NOMO-1 treated with DMSO at 0.1 percent for 48 hours (cell line): Measurements from ENCODE around the gene PLS3.
"Not testable (repeated sequence)": the region's sequence is repeated elsewhere in the genome, so short reads cannot be mapped to it uniquely, and the experiment has no call there.

Experiments used
- DNase-seq: peaks from one replicate; lab custom pipeline; 2025; ENCODE audit not compliant: unreplicated experiment; lab: John Stamatoyannopoulos, UW

PLS3 gene

DNA sequence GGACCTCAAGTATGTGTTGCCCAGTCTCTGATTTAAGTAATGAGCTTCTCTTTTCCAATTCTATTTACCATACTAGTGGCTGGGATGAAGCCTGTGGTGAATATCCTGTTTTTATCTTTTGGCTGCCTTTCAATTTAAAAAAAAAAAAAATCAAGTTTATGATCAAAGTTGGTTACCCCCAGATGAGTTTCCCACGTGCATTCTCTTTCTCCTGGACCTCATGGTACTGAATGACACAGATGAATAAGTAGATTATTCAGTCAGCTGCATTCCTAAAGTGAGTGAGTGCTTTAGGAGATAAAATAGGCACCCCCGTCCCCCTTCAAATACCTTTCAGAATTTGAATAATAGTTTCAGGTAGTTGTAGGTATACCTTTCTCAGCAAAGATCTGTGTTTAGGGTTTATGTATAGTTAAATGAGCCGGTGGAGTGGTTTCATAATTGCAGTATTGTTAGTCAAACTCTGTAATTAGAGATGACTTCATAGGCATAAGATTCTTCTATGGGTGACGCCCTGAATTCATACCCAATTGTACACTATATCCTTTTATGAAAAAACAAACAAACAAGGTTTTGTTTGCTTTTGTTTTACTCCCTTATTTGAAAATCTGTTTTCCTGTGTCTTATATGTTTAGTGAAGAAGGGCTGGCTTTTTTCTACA lies 41.9 kb downstream of the PLS3 start:
- DNase-seq: no peak

DNA sequence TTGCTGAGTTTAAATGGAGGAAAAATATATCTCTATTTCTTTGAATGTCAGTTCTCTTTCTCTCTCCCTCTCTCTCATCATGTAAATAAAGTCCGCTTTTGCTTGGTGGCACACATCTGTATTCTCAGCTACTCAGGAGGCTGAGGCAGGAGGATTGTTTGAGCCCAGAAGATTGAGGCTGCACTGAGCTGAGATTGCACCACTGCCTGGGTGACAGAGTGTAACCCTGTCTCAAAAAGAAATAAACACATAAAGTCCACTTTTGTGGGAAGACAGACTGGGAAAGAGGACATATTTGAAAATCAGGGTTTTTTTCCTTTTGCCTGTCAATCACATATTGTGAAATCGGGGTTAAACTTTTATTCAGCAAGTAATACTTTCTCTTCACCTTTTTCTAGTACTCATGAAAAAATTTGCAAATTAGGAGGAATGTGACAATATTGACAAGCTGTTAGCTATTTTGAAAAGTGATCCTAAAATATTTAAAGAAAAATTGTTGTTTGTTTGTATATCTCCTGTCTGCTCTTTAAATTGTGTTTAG lies 42.6 kb downstream of the PLS3 start:
- no peak for DNase-seq

DNA sequence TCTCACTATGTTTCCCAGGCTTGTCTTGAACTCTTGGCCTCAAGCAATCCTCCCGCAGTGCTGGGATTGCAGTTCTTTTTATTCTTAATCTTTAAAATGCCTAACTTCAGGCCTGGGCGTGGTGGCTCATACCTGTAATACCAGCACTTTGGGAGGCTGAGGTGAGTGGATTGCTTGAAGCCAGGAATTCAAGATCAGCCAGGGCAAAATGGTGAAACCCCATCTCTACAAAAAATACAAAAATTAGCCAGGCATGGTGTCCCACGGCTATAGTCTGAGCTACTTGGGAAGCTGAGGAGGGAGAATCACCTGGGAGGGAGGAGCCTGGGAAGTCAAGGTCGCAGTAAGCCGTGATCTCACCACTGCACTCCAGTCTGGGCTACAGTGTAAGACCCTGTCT lies 45.9 kb downstream of the PLS3 start:
- no peak for DNase-seq

DNA sequence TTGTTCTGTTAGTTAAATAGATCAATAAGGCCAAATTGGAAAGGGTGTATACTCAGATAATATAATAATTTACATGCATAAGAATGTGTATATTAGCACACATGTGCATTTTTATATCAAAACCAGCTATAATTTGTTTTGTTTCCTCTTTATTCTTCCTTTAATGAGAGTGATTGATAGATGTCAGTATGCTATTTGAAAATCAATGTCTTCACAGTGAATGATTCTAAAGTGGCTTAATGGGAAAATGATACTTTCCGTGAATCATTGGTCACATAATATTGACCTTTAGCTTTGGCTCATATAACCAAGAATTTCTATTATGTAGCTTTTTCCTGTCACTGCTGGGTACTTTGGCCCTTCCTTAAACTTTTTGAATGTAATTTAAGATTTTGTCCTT lies 48.6 kb downstream of the PLS3 start:
- no peak for DNase-seq

DNA sequence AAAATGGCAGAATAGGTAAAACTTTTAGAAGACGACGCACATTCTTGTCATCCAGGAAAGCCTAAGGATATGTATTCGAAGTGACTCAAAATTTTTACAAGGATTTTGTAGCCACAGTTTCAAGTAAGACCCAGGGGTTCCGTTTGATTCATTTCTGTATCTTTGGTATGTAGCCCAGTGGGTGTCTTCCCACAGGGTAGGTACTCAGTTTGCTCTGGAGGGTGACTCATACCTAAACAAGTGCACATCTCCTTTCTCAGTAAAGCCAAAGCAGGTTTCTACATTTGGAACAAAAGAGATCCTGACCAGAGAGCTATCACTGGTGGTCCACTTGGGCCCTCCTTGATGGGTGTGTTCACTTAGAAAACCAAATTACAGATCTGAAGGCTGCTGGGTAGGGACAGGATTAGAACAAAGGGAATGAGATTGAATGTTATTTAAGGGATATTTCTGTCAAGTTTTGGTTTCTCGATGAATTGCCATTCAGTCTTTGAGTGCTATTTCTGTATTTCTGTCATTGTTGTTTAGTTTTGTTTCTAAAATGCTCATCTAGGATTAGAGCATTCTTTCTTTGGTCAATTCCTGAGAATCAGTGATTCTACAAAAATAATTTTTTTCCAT lies 56.1 kb downstream of the PLS3 start:
- DNase-seq: no peak

DNA sequence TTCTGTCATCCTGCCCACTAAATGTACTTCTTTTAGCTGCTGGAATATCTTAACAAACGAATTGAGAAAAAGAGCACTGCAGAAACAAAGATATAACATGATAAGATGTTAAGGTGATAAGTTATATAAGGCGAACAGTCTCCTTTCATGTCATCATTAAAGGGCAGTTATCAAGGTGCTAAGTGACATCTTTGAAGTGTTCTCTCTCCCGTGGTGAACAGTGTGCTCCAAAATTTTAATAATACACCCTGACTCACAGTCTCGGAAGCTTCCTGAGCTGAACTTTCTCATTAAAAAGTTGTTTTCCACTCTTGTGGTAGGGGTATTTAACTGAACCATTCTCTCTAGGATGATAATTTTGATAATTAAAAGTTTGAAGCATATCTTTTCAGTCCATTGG lies 61.6 kb downstream of the PLS3 start:
- no peak for DNase-seq

DNA sequence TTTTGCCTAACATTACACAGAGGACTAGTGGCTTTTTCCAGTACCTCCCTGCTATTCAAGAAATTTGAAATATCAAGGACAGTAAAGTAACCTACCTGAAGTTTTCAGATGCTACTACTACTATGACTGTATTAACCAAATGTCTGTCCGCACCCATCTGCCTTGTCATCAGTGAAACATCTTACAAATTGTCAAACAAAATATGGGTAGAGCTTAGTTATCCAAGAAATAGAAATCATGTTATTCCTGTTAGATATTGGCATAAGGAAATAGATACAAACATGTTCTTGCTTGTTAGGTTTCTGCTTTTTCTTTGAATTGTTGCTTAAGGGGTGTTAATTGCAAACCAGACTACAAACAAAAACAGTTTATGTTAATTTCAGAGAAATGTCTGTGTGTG lies 63.9 kb downstream of the PLS3 start:
- DNase-seq: no peak

DNA sequence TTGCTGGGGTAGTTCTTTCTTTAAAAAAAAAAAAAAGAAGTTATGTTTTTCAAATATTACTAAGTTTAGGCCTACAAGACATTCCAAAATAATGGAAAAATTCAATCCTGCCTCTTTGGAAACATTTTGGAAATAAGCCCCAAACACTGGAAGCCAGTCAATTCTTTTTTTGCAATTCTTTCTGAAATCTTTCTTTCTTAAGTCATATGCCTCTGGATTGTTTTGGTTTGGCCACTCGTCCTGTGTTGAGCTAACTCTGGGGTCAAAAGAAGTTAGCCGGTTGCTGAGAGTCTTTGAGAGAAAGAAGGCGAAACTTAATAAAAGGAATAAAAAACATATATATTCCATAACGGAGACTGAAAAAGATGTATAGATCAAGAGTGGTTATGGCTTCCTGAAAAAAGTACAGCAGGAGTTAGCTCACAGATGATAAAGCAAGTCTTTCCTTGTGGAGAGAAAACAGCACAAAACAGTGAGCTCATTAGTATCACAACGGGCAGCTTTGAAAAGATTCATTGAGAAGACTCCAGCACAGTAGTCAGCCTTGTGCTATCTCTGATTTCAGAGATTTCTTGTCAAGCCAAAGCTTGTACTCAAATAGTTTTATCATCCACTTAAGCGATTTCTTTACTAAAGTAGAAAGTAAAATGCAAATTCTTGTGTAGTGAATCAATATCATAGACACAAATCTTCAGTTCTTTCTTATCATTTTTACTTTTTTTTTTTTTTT lies 64.8 kb downstream of the PLS3 start:
- no peak for DNase-seq

DNA sequence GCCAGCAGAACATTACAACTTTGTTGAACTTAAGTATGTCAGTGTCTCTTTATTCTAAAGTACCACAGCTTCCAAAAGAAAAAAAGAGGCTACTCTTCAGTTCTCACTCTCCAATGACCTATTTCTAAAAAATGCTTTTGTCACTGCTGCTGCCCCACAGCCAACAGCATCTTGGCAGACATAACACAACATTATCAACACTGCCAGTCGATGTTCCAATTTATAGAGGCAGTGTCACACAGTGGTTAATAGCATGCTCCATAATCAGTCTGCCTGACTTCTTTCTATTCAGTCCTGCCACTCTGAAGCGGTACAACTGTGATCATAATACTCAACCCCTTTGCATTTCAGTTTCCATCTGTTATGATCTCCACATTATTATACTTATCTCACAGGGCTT lies 69.2 kb downstream of the PLS3 start:
- no peak for DNase-seq

DNA sequence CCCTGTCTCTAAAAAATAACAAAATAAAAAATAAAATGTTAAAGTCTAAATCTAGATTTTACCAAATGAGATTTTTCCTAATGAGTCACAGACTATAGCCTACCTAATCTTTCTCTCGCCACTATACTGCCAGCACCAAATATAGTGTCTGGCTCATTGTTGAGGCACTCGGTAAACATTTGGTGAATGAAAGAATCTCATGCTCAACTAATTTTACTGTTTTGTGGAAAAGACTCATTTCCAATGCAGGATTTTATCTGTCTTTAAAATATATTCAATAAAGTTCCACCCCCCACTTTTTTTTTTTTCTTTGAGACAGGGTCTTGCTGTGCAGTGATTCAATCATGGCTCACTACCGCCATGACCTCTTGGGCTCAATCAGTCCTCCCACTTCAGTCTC lies 71.5 kb downstream of the PLS3 start:
- DNase-seq: no peak

DNA sequence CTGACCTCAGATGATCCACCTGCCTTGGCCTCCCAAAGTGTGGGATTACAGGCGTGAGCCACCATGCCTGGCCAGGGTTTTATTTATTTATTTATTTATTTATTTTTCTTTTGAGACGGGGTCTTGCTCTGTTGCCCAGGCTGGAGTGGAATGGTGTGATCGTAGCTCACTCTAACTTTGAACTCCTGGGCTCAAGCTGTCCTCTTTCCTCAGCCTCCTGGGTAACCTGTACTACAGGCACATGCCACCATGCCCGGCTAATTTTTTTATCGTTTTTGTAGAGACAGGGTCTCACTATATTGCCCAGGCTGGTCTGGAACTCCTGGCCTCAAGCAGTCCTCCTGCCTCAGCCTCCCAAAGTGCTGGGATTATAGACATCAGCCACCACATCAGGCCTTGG lies 72.4 kb downstream of the PLS3 start:
- not testable (repeated sequence) for DNase-seq

DNA sequence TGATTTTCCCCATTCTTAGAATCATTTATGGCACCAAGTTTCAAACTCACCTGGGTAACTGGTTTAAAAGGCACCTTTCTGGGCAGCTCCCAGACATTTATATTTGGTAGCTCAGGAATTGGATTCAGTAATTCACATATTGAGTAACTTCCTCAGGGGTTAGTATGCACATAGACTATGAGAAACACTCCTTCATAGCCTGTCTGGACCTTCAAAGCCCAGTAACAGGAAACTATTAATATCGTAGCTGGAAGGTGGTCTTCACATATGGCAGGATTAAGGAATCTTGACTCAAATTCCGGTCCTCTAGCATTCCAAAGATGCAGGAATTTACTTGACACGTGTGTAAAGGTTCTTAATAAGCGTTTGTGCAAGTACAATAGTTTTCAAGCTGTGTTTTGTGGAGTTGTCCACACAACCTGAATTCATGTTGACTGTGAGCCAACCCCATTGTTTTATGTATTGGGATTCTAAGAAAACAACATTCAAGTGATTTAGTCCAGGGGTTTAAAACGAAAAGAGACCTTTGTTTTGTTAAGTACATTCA lies 78.4 kb downstream of the PLS3 start:
- no peak for DNase-seq

DNA sequence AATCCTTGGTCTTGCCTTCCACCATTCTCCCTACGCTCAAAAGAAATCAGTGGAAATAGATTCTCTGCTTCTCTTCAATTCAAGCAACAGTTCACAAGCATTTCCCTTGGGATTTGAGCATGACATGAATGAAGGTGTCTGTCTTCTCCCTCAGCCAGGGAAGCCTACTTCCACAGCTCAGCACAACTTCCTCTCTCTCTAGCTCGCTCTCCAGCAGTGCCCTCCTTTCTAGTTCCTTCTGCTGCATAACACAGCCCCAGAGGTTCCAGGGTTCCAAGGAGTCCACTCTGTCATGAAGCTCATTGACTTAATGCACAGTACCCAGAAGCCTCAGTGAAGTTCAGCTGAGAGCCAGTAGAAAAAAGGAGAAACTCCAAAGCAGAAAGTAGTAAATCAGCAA lies 81.3 kb downstream of the PLS3 start:
- no peak for DNase-seq

DNA sequence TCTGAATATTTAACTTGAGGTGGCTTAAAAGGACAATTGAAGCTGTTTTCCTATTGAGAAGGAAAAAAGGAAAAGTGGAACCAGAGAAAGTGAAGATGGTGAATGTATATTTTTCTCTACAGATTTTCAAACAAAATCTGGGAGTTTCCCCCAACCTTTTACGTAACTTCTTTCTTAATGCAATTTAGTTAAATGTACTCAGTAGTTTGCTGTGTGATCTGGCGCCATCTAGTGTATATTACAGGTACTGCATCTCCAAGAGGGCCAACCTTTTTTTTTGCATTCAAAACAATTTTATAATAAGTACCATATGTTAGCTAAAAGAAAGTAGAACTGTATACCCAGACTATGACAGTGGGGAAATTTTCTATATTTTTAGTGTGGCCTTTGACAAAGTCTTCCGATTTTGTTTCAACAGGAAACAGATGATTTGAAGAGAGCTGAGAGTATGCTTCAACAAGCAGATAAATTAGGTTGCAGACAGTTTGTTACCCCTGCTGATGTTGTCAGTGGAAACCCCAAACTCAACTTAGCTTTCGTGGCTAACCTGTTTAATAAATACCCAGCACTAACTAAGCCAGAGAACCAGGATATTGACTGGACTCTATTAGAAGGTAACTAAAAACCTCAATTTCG lies 82.0 kb downstream of the PLS3 start:
- DNase-seq: peak; percentile 45

DNA sequence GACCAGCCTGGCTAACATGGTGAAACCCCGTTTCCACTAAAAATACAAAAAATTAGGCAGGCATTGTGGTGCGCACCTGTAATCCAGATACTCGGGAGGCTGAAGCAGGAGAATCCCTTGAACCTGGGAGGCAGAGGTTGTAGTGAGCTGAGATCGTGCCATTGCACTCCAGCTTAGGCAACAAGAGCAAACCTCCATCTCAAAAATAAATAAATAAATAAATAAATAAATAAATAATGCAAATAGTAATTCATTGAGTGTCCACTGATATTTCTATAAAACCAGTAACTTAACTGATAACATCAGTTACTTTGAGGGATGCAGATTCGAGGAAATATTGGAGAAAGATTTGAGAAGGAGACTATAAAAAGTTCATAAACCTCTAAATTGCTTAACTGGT lies 83.4 kb downstream of the PLS3 start:
- DNase-seq: not testable (repeated sequence)

DNA sequence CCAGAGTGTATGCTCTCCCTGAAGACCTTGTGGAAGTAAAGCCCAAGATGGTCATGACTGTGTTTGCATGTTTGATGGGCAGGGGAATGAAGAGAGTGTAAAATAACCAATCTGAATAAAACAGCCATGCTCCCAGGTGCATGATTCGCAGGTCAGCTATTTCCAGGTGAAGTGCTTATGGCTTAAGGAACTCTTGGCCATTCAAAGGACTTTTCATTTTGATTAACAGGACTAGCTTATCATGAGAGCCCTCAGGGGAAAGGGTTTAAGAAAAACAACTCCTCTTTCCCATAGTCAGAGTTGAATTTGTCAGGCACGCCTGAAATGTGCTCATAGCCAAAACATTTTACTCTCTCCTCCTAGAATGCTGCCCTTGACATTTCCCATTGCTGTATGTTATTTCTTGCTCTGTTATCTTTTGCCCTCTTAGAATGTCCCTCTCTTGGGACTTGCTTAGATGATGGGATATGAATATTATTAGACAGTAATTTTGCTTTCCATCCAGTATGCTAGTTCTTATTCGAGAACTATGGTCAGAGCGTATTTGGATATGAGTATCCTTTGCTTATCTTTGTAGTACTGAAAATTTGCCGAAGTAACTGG lies 88.6 kb downstream of the PLS3 start:
- DNase-seq: no peak

DNA sequence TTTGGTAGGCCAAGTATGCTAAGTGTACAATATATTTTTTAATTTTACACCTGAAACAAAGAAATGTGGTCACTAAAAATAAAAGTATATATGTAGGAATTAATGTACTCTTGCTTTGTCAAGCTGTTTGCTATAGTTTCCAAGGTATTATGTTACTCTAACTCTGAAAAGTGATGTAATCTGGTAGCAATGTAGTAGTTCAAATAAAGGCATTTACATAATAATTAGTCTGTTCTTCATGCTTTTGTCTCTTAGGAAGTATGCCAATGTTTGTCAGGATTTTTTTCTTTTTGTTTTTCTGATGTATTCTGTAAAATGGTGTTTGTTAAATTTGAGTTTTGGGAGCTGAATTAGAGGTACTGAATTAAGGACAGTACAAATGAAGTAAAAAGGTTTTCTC lies 89.5 kb downstream of the PLS3 start:
- DNase-seq: no peak

DNA sequence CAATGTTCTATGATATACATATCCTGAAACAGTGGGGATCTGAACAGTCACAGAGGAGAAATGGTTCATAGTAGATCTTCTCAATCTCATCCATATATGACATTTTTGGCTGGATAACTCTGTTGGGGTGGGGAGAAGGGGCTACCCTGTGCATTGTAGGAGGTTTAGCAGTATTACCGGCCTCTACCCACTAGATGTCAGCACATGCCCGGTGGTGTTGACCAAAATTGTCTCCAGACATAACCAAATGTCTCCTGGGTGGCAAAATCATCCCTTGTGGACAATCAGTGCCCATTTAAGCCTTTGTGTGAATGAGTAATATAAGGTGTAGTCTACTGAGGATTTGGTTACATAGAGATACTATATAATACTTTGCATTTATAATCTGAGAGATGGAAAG lies 89.9 kb downstream of the PLS3 start:
- peak; percentile 23 for DNase-seq

DNA sequence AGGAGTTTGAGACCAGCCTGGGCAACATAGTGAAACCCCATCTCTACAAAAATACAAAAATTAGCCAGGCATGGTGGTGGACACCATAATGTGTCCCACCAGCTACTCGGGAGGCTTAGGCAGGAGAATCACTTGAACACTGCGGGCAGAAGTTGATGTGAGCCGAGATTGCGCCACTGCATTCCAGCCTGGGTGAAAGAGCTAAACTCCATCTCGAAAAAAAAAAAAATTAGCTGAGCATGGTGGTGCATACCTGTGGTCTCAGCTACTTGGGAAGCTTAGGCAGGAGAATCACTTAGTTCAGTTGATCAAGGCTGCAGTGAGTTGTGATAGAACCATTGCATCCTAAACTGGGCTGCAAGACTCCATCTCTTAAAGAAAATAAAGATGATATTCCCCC lies 91.2 kb downstream of the PLS3 start:
- no peak for DNase-seq

DNA sequence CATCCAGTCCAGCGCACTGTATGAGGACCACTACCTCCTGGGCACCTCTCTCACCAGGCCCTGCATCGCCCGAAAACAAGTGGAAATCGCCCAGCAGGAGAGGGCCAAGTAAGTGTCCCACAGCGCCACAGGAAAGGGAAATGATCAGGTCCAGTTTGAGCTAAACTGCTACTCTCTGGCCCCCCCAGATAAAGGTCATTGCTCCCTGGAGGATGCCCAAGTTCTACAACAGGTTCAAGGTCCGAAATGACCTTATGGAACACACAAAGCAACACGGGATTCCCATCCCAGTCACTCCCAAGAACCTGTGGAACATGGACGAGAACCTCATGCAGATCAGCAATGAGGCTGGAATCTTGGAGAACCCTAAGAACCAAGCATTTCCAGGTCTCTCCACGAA lies 104.1 kb downstream of the PLS3 start:
- DNase-seq: no peak

DNA sequence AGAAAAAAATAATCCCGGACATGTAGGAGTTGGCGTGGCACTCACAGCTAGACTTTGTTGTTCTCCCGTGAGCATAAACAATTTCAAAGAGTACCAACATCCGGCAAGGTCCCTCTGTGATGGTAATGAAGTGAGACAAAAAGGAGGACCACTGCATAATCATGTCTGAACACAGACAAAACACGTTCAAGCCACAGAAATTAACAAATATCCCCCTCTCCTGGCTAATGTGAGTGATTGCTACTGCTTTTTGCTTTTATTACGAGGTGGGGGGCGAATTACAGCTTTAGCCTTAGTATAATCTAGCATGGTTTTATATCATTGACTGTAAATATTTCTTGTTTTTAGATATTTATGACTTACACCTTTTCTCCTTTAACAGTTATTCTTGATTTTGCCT lies 118.5 kb downstream of the PLS3 start:
- DNase-seq: peak; percentile 0
